HG03103 (cell line): ENCODE results near the gene SOD2.
"Not testable (repeated sequence)": the region's sequence is repeated elsewhere in the genome, so short reads cannot be mapped to it uniquely, and the experiment has no call there.

ENCODE experiments used
- ATAC-seq: cut with Tn5 transposase; IDR thresholded peaks from one replicate; pipeline ENCODE4 v1.9.1; 2021; ENCODE audit warnings: low read depth; ENCODE audit not compliant: unreplicated experiment

SOD2 gene

DNA sequence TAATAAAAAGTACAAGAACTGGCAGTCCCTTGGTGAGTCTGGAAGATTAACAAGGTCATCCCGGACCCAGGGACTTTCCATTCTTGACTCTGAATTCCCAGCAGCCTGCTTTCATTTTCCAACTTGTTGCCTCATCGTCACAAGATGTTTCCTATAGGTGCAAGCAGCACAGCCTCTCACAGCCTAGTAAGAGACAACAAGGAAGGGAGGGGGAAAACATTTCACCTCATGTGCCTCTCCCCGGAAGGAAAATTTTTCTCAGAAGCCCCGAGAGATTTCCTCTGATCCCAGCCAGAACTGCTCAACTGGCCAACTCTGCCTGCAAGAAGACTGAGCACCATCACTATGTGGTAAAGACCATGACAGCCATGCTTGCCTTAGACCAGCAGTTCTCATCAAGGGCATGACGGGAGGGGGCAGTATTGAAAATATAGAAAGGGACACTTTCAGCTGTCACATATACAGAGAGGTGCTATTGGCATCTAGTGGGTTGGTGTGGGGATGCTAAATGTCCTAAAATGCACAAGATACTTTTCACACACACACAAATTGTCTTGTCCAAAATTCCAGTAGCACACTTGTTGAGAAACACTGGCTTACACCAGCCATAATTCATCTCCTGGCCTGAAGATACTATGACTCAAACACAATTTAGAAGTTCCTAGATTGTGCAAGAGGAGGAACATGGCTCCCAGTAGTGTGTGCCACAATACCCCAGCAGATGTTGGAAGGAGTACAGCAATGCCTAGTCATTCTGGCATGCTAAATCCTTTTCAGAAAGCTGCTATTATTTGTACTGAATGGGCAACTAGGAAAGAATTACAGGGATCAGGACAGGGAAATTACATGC, 23.4 kb upstream of the SOD2 start:
- no peak for ATAC-seq

DNA sequence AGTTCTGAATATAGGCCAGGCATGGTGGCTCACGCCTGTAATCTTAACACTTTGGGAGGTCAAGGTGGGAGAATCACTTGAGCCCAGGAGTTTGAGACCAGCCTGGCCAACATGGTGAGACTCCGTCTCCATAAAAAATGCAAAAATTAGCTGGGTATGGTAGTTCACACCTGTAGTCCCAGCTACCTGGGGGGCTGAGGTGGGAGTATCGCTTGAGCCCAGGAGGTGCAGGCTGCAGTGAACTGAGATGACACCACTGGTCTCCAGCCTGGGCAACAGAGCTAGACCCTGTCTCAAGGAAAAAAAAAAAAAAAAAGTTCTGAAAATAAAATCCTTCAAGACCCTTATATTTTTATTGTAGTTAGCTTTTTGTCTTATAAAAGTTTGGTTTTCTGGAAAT, 22.6 kb upstream of the SOD2 start:
- no peak for ATAC-seq

DNA sequence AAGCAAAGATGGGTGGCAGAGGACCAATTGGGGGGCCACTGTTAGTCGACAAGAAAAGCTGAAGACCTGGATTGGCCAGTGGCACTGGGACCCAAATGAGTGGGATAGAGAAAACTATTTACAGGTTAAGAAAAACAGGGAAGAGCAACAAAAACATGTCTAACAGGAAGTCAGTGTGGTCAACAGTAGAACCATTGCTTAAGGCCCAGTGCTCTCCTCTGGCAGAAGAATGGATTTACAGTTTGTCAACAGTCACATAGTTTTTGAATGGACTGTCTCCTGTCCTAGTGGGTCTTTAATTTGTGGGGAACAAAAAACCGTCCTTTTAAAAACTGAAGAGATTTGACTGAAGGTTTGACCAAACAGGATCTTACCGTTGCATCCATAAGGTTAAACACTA, 22.1 kb upstream of the SOD2 start:
- no peak for ATAC-seq

DNA sequence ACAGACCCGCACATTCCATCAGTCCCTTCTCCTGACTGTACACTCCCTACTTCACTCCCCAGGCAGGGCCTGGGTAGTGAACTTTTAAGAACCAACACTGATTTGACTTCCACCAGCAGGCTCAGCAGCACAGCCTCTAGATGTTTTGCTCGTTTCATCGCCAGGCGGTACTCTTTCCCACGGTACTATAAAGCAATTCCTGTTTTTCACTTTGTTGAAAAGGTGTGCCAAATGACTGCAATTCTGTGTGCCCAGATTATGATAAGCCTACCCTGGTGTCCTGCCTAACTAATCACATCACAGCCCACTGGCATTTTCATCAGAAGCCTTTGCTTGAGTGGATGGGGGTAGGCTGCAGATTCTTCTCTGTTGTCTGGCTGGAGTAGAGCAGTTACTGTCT, 21.4 kb upstream of the SOD2 start:
- ATAC-seq: no peak

DNA sequence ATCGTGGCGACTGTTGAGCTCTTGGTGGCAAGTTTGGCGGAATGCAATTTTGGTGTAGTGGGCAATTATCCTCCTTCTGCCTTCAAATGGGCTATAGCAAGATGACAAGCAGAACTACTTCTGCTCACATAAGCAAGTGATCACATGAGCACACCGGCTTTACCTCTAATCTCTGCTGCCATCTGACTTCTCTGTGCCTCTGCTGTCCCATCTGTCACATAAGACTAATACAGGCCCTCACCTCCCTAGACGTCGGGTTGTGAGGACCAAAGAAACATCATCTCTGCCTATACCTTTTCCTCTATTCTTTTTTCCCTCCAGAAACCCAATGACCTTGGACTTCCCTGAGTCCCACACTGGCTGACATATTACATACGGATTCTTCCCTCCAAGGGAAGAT, 20.9 kb upstream of the SOD2 start:
- ATAC-seq: no peak

DNA sequence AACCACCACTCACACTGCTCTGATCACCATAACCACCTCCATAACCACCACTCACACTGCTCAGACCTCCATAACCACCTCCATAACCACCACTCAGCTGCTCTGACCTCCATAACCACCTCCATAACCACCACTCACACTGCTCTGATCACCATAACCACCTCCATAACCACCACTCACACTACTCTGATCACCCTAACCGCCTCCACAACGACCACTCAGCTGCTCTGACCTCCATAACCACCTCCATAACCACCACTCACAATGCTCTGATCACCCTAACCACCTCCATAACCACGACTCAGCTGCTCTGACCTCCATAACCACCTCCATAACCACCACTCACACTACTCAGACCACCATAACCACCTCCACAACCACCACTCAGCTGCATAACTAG, 19.3 kb upstream of the SOD2 start:
- ATAC-seq: not testable (repeated sequence)

DNA sequence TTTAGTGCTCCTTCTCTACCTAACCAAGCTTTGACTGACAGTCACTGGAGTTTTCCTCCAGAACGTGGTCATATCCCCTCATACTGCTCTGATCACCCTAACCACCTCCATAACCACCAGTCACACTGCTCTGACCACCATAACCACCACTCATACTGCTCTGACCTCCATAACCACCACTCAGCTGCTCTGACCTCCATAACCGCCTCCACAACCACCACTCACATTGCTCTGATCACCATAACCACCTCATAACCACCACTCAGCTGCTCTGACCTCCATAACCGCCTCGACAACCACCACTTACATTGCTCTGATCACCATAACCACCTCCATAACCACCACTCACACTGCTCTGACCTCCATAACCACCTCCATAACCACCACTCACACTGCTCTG, 17.6 kb upstream of the SOD2 start:
- ATAC-seq: not testable (repeated sequence)

DNA sequence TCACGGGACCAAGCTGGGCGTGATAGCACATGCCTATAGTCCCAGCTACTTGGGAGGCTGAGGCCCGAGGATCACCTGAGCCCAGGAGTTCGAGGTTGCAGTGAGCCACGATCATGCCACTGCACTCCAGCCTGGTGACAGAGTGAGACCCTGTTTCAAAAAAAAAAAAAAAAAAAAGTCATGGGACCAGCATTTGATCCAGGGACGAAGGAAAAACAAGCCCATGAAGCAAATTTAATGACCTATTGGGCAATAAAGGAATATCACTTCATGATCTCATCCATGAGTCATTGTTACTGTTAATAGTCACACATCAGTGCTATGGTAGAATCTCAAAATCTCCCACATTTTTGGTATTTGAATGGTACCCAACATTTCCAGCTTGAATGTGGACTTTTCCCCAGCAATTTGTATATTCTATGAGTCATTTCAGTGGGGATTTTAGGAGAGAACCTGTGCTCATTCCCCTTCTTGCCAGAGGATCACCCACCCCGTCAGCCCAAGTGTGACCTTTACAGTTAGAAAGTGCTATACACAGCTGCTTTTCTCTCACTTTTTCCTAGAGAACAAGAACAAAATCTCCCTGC, 8.5 kb upstream of the SOD2 start:
- ATAC-seq: no peak

DNA sequence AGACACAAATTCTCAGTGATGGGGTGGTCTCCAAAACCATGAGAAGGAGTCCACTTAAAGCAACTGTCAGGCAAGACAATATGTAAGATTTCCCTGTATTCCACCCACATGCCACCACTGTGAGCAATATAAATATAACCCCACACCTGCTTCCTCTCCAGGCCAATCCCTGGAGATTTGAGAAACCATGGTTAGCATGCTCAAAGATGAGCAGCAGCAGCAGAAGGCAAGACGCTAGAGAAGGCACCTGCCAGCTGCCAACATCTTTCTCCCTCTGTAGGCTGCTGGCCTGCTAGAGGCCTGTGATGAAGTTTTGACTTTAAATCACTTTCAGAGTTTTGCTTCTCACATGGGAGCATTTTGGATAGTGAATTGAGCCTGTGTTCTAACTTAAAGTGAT, 7.9 kb upstream of the SOD2 start:
- no peak for ATAC-seq

DNA sequence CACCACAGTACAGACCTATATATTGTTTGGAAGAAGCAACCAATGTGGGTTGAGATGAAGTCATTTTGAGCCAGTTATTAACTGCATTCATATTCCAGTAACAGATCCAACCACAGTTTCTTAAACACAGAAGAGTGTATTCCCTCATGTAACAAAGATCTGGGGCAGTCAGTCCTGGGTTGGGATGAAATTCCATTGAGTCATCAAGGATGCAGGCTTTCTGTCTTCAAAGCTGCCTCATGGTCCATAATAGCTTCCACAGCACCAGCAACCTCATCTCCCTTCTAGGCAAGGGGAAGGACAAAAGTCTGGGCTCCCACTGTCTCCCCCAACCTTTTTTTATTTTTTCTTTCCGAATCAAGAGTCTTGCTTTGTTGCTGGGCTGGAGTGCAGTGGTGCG, 2.9 kb upstream of the SOD2 start:
- ATAC-seq: no peak

DNA sequence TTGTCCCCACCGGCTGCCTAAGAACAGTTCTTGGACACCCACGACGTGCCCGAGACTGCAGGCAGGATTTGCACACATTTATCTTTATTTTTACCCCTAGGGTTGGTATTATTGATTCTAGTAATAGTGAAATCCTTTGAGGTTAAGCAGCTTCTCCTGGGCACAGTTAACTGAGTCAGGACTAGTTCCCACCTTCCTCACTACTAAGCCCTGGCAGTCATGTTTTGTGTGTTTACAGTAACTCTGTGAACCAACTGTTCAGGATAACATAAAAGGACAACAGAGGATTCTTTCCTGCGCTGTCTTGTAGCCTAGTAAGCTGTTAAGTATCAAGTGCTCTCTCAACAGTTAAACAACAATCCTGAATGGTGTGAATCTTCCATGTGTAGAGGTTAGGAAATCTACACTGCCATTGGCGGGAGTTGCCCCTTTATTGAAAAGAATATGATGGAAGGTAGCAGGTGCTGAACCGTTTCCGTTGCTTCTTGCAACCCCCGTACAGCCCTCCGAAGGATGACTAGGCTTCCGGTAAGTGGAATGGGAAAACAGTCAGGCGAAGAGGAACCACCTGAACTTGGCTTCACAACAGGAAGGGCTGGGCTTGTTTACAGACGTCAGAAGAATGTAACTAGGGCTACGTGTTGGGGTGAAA, 979 bp upstream of the SOD2 start:
- no peak for ATAC-seq

DNA sequence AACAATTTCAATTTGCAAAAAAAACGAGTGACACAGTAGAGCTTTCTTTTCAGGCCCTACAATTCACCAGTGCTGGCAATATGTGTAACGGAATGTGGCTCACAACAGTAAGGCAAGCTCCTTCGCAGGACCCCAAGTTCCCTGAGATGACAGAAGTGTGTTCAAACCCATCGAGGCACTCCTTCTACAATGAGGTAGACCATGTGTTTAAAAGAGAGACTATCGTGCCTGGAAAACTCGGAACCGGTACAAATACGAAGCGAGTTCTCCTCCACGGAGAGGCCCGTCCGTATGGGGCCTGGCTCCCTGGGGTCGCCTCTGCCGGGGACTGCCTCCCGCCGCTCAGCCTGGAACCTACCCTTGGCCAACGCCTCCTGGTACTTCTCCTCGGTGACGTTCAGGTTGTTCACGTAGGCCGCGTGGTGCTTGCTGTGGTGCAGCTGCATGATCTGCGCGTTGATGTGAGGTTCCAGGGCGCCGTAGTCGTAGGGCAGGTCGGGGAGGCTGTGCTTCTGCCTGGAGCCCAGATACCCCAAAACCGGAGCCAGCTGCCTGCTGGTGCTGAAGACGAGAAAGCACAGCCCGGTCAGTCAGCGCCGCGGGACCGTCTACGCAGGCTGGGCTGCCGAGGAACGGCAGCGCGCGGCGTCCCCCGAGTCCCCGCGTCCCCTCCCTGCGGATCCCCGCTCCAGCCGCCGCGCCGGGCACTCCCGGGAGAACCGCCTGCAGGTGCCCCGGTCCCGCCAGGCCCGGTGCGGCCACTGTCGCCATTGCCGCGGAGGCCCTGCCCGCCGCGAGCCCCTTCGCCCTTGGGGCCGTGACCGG, 526 bp downstream of the SOD2 start:
- ATAC-seq: peak; percentile 32

DNA sequence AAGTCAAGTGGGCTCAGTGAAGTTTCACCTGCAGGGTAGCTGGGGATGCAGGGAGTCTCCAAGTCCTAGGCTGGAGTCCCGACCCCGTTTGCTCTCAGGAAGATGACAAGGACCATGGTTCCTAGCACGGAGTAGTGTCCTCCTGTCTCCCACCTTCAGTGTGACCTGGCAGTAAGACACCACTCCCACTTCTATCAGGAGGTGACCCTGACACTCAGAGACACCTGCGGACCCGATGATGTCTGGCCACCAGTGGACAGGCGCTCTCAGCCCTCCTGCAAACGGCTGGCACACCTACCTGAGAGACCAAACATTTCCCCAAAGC, 1.1 kb downstream of the SOD2 start:
- ATAC-seq: no peak

DNA sequence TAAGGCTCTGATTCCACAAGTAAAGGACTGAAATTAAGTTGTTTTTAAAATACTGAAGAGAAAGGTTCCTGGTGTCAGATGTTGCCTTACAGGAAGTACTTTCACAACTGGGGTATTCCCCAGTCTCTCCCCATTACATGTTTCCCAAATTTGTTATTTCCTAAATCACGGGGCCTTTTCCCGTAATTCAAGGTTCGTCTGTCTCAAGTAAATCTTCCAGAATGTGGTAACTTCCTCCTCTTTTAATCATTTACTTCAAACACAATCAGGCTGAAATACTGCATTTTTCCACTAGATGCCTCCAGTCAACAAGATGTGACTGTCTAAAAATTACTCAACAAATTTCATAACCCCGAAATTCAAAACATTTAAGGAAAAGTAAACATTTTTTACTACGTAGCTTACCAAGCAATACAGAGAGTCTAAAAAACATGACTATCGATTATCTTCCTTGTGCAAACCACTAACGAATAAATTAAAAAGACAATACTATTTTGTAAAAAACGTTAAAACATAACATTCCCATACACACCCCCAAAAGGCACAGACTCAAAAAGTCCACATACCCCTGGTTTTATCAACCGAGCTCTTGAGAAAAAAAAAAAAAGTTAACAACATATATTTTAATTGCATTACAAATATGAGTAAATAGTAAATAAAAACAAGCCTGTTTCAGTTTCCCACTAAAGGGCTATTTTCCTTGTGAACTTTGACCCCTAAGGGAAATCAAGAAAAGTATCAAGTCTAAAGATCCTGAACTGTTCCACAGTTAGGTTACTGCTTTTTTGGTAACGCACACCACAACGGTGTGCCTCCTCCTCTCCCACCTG, 1.7 kb downstream of the SOD2 start:
- ATAC-seq: no peak

DNA sequence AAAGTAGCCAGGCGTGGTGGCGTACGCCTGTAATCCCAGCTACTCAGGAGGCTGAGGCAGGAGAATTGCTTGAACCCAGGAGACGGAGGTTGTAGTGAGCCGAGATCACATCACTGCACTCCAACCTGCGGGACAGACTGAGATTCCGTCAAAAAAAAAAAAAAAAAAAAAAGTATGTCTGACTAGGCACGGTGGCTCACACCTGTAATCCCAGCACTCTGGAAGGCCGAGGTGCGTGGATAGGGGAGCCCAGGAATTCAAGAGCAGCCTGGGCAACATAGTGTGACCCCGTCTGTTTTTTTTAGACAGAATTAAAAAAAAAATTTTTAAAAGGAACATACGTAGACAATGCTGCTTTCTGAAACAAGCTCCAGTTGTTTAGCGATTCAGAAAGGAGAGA, 2.9 kb downstream of the SOD2 start:
- ATAC-seq: not testable (repeated sequence)

DNA sequence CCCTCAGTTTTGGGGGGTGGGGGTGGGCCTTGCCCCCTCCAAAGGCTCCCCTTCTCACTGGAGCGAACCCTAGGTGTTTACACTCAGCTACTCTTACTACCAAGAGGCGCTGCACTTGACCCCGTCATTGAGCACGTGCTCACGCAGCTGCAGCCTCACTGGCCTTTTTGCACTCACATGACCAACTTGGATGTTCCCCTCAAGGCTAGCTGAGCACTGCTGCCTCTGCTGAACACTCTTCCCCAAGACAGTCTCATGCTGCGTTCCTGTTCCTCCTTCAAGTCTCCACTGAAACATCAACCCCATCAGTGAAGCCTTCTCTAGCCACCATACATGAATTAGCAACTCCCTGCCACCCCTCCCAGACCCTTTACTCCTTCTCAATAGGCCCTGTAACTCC, 4.0 kb downstream of the SOD2 start:
- no peak for ATAC-seq

DNA sequence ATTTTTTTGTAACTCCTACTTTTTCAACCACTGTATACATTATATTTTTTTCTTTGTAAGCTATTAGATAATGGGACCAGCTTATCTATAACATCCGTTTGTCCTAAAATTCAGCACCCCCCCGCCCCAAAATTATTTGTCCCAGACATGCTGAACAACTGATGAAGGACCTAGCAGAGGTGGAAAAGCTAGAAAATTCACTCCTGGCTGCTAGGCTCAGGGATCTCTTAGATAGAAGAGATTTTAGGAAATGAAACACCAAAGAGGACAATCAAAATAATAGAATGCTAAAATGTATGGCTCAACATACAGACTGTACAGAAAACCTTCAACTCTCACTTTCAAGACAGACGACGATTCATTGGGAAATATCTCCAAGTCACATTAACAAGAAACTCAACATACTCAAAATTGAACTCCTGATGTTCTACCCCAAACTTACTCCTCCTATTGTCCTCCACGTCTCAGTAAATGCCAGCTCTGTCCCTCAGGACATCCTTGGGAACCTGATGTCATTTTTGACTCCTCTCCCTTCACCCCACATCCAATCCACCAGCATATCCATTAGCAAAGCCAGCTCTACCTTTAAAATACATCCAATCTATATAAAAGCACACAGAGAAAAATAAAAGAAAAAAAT, 4.7 kb downstream of the SOD2 start:
- no peak for ATAC-seq

DNA sequence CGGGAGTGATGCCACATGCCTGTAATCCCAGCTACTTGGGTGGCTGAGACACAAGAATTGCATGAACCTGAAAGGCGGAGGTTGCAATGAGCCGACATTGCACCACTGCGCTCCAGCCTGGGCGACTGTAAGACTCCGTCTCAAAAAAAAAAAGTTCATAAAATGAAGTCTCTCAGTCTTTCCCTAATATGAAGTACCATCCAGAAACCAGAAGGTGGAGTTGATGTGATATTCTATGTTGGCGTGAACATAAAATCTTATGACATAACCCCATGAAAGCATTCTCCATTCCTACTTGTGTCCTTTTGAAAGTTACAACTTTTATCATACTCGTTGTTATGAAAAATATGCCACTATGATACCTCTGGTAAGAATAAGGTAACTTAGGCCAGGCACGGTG, 5.7 kb downstream of the SOD2 start:
- ATAC-seq: no peak

DNA sequence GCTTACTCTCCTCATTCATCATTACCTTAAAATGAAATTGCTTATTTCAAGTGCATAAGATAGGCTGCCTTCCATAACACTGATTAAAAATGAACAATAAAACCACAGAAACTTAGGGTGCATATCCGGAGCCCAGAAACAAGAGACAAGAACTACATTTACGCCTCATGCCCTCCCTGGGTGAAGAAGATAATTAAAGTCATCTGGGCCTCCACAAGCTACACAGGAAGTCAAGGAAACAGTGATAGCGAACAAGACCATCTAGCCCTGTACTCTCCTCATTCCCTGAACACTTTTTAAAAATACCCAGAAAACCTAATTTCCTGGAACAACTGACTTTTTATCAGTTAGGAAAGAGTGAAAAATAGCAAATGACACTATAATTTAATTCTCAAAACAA, 6.3 kb downstream of the SOD2 start:
- ATAC-seq: no peak

DNA sequence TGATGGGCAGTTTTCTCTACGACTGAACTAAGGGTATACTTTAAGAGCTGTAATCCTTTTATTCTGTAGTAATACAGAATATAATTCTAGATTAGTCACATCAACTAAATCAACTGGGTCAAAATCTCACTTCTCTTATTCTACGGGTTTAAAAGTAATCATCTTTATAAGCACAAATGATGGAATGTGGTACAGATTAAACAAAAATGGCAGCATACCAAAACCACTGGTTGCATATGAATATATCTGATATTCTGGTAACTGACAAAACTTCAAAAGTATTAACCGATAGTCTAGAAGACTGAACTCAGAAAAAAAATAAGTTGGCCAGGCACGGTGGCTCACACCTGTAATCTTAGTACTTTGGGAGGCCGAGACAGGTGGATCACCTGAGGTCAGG, 7.0 kb downstream of the SOD2 start:
- ATAC-seq: no peak
